NCI-H2171 (cell line): Measurements from ENCODE around the gene BMPR1A.

Experiments
- DNase-seq: peaks from one replicate; lab custom pipeline; 2025; lab: John Stamatoyannopoulos, UW

BMPR1A gene

GRCh38 chr10:86802473-86803108 lies 46.2 kb downstream of the BMPR1A start:
- no peak for DNase-seq

DNA sequence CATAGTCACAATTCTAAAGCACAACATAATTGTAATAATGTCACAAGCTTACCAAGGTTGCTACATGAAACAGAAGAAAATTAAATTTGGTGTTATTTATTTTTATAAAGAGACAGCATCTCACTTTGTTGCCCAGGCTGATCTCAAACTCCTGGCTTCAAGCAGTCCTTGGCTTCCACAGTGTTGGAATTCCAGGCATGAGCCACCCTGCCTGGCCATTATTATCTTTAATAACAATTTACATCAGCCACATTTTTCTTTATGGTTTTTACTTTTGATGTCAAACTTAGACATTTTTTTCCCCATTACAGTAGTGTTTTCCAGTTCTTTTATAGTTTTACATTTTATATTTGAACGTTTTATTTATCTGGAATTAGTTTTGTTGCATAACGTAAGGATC lies 46.7 kb downstream of the BMPR1A start:
- no peak for DNase-seq

DNA sequence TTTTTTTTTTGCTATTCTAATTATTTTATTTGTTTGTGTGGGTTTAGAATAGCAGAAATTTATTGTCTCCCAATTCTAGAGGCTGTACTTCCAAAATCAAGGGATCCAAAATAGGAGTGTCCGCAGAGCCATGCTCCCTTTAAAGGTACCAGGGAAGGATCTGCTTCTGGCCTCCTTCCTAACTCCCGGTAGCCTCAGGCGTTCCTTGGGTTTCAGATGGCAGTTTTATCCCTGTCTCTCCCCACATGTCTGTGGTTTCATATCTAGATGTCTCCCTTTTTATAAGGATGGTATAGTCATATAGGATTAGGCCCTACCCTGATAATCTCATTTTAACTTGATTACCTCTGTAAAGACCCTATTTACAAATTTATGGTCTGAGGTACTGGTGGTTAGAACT lies 48.4 kb downstream of the BMPR1A start:
- DNase-seq = no peak

DNA sequence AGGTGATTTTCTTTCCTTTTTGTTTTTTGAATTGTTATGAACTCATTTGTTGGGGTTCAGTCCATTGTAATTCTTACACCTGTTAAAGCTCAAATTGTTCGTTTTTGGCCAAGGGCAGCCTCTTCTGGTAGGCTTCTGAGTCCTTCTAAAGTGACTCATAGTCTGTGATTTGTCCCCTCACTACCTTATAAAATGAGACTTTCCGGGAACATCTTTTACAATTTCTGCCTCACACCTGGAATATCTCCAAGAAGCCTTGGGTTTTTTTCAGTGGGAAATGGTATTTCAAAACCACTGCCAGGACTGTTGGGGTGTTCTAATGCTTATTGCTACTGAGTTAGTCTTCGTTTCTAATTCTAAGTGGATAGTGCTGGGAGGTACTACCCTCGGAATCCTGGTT lies 56.7 kb downstream of the BMPR1A start:
- no peak for DNase-seq

DNA sequence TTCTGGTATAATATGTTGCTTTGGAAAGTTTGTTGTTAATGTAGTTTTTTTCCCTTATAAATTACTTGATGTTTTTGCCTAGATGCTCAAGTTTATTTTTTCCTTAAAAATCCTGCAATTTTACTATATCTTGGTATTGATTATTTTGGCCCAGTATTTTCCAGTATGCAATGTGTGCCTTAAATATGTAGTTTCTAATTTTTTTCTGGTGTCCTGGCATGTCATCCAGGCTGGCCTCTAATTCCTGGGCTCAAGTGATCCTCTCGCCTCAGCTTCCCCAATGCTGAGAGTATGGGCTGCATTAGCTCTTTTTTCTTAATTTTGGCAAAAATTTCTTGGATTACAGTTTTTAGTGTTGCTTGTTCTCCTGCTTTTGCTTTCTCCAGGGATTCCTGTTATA lies 57.6 kb downstream of the BMPR1A start:
- DNase-seq = no peak

GRCh38 chr10:86815035-86815617 lies 58.7 kb downstream of the BMPR1A start:
- DNase-seq = no peak

- no peak for DNase-seq
Observed at GRCh38 chr10:86815640-86816039, 59.2 kb downstream of the BMPR1A start.

DNA sequence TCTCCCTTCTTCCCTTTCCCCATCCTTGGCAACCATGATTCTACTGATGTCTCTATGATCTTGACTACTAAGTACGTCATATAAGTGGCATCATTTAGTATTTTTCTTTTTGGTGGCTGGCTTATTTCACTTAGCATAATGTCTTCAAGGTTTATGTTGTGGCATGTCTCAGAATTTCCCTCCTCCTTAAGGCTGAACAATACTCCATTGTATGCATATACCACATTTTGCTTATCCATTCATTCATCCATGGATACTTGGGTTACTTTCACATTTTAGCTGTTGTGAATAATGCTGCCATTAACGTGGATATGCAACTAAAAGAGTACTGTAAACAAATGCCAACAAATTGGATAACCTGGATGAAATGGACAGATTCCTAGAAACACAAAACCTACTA lies 60.8 kb downstream of the BMPR1A start:
- DNase-seq = no peak

GRCh38 chr10:86819567-86819966 lies 63.1 kb downstream of the BMPR1A start:
- DNase-seq = no peak

DNA sequence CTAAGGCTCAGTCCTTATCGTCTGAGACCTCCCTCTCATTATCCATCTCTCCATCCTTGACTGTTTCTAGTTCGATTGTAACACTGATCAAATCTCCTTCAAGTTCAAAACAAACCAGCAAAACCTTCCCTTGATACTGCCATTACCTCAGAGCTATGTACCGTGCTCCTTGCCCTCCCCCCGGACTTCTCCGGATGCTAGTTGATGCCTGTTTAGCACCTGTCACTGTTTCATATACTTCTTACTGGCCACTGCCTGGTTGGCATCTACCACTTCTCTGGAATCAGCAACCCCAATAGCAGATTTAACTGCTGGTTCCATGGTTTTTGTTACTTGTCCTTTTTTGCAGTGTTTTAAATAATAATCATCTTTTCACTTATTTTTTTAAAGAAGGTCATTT lies 64.1 kb downstream of the BMPR1A start:
- no peak for DNase-seq

DNA sequence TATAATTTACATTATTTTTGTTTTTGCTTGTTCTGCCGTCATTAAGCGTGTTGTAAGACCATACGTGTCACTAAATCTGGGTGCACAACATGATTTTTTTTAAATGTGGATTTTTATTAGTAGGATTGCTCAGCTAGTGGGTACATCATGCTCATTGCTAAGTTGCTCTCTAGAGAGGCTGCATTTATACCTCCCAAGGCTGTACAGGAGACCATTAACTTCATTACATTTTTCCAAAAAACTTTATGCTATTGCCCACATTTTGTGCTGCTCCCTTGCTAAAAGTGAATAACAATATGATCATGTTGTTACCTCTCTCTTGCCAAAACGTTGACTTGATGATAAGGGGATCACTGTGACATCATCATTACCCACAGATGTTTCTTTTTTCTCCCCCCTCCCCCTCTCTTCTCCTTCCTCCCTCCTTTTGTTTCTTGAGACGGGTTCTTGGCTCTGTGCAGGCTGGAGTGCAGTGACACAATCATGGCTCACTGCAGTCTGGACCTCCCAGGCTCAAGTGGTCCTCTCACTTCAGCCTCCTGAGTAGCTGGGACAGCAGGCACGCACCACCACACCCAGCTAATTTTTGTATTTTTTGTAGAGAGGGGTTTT lies 65.1 kb downstream of the BMPR1A start:
- no peak for DNase-seq

- DNase-seq = no peak
Observed at GRCh38 chr10:86823565-86823964, 67.1 kb downstream of the BMPR1A start.

DNA sequence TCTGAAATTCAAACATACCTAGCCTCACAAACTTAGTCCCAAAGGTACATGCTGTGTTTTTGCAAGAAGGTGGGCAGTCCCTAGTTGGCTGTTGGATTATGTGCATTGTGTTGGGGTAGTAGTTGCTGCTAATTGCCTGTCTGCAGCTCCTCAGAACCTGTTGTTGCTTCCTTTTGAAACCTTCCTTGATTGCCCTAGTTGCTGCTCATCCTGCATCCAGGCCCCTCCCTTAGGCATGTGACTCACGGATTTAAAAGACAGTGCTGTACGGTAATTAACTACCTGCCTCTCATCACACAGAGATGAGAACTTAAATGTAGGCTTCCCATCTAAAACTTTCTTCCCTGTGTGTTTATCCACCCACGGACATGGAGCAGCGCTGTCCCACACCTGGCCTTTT lies 67.7 kb downstream of the BMPR1A start:
- DNase-seq = no peak

- DNase-seq = no peak
Observed at GRCh38 chr10:86825366-86825765, 68.9 kb downstream of the BMPR1A start.

DNA sequence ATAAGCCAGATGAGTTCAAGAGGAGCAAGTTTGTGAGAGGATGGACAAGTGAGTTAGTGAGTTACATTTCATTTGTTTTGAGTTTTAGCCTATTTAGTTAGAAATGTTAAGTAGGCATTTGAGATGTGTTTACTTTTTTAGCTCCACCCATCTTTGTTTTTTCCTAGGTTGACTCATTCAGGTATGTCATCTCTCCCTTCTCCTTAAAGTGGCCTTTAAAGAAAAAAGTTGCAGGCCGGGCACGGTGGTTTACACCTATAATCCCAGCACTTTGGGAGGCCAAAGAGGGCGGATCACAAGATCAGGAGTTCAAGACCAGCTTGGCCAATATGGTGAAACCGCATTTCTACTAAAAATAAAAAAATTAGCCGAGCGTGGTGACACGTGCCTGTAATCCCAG lies 71.2 kb downstream of the BMPR1A start:
- no peak for DNase-seq

DNA sequence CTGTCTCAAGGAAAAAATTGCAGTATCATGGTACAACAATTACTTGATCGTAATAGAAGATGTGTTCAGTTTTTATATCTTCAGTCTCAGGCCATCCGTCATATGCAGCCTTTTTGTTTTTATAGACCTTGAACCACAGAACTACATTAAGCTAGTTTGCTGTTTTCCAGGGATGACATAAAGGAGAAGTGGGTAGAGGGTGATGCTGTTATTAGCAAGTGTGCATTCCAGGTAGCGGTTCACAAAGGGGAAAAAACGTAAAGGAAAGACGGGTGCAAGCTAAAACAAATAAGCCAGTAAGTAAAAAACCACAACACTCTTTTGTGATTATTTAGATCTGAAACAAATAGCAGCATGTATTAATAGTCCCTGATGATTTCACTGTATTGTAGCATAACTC lies 71.7 kb downstream of the BMPR1A start:
- no peak for DNase-seq

DNA sequence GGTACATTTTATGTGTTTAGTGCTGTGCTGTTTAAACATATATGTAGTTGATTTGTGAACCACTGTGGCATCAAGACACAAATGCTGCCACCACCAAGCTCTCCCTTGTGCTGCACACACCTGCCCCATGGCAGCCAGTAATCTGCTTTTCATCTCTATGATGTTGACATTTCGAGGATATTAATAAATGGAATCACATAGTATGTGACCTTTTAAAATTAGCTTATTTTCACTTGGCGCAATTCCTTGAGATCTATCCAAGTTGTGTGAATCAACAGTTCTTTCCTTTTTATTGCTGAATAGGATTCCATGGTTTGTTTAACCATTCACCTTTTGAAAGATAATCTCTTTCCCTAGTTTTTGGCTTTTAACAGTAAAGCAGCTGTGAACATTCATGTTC lies 73.1 kb downstream of the BMPR1A start:
- no peak for DNase-seq

- DNase-seq = no peak
Observed at GRCh38 chr10:86830043-86830591, 73.7 kb downstream of the BMPR1A start.

DNA sequence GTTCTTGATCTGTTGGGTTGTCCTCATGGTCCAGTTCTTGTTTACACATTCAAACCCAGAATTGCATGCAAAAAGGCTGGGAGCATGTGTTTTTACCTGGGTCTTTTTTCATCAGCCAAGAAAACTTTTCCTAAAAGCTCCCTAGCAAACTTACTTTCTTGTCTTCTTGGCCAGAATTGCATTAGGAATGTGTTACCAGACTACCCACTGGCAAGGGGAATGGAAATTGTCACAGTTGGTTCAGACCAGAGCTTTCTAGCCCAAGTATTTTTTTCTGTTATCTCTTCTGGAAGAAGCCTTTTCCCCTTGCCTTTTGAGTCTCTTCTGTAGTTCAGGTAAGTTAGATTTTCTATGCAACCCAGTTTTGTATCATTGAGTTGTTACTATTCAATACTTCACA lies 77.5 kb downstream of the BMPR1A start:
- DNase-seq = no peak

GRCh38 chr10:86836044-86836443 lies 79.6 kb downstream of the BMPR1A start:
- DNase-seq = no peak

GRCh38 chr10:86837663-86838062 lies 81.2 kb downstream of the BMPR1A start:
- DNase-seq = no peak

DNA sequence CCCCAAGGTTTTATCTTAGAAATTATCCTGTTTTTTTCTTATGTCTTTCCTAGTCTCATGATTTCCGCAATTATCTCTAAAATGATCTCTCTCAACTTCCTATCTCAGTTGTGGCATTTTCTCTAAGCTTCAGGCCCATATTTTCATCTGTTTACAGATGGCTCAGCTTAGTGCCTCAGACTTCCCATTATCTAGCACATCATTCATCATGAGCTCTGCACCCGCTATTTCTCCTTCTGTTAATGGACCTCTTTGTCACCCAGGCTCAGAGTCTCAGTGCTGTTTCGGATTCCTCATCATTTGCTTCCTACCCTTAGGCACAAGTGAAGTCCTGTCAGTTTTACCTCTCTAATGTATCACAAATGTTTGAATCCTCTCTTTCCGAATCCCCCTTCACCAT lies 84.1 kb downstream of the BMPR1A start:
- DNase-seq = no peak

DNA sequence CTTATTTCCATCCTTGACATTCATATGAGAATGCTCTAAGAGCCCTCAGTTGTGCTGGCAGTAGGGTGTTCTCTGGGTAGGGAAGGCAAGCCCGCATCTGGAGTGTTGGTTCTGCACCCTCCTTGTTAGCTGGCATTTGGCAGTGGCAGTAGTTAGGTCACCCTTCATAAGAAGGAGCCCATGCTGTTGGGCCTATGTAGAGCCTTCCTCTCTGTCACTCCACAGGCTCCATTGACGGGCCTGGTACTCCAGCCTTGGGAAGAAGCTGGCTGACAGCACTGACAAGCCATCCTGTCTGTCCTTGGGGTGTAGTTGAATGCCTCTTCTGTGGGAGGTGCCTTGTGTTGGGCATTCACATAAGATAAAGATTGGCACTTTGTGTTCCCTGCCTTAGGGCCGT lies 89.7 kb downstream of the BMPR1A start:
- DNase-seq = no peak

- DNase-seq = no peak
Observed at GRCh38 chr10:86848747-86849146, 92.3 kb downstream of the BMPR1A start.
